ENCODE data around the gene RRM2.
"Not testable (repeated sequence)": the region's sequence is repeated elsewhere in the genome, so short reads cannot be mapped to it uniquely, and the experiment has no call there.

Gene RRM2

DNA sequence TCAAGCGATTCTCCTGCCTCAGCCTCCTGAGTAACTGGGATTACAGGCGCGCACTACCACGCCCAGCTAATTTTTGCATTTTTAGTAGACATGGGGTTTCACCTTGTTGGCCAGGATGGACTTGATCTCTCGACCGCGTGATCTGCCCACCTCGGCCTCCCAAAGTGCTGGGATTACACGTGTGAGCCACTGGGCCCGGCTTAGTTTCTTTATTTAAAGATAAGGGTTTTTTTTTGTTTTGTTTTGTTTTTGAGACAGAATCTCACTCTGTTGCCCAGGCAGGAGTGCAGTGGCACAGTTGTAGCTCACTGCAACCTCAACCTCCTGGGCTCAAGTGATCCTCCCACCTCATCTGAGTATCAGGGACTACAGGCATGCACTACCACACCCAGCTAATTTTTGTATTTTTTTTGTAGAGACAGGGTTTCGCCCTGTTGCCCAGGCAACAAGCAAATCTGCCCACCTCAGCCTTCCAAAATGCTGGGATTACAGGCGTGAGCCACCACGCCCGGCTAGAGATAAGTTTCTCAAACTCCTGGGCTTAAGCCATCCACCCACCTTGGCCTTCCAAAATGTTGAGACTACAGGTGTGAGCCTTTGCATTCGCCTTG is 24.6 kb downstream of the RRM2 start:
- H4K5ac ChIP-seq (ENCODE audit: low read length); H2BK5ac ChIP-seq (ENCODE audit: low read length); H3K56ac ChIP-seq (ENCODE audit: low read length); H3K18ac ChIP-seq (ENCODE audit: low read length); H2BK120ac ChIP-seq (ENCODE audit: low read depth, low read length); H2AK5ac ChIP-seq (ENCODE audit: low read length); H3K4me2 ChIP-seq (ENCODE audit: low read length); H3K27ac ChIP-seq (ENCODE audit: low read depth, low read length); H3K27me3 ChIP-seq (ENCODE audit: insufficient read depth, low read length, poor library complexity); H3K79me2 ChIP-seq (ENCODE audit: control insufficient read depth, insufficient read depth, low read length); H3K36me3 ChIP-seq (ENCODE audit: control insufficient read depth, insufficient read depth, low read length); H3K23ac ChIP-seq (ENCODE audit: low read length); H2BK15ac ChIP-seq (replicated peaks; ENCODE audit: low read depth); H3K9ac ChIP-seq (ENCODE audit: low read length); H3K79me1 ChIP-seq (ENCODE audit: low read length); H3K4me3 ChIP-seq (ENCODE audit: low read length); H3K4ac ChIP-seq (ENCODE audit: low read depth, low read length); H3K4me1 ChIP-seq (ENCODE audit: control insufficient read depth, low read depth, low read length); H4K8ac ChIP-seq (ENCODE audit: low read depth, low read length); DNase-seq: not testable (repeated sequence)
- WGBS (ENCODE audit: extremely low coverage, insufficient coverage, low lambda C conversion rate), result no CpG with 5 or more reads among the region's 15 CpGs

DNA sequence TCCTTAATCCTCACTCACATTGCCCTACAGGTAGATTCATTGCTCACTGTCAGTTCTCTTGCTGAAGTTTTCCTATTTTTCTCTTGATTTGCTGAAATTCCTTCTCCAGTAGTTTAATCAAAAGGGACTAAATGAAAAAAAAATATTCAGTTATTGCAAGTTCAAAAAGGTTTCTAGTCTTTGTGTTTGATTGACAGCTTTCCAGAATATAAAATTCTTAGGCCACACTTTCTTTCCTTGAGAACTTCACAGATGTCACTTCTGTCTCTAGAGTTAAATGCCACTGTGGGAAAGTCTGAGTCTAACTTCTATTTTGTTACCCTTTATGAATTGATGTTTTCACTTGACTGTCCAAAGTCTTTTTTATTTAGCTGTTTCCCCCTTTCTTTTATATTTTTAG is 25.7 kb downstream of the RRM2 start:
- no peak overlapping the region for H3K23ac ChIP-seq (ENCODE audit: low read length)
- no peaks in the 10 kb centered on the region for H3K36me3 ChIP-seq (ENCODE audit: control insufficient read depth, insufficient read depth, low read length)
- H3K27me3 ChIP-seq (ENCODE audit: insufficient read depth, low read length, poor library complexity), result no peaks in the 10 kb centered on the region
- H3K27ac ChIP-seq (ENCODE audit: low read depth, low read length), result no peak overlapping the region
- H3K4me1 ChIP-seq (ENCODE audit: control insufficient read depth, low read depth, low read length), result no peaks in the 10 kb centered on the region
- no peak overlapping the region for H3K4me3 ChIP-seq (ENCODE audit: low read length)
- no peak overlapping the region for H3K56ac ChIP-seq (ENCODE audit: low read length)
- H3K4me2 ChIP-seq (ENCODE audit: low read length), result no peak overlapping the region
- no peak overlapping the region for H3K9ac ChIP-seq (ENCODE audit: low read length)
- H3K18ac ChIP-seq (ENCODE audit: low read length), result no peak overlapping the region
- no peaks in the 10 kb centered on the region for H3K79me2 ChIP-seq (ENCODE audit: control insufficient read depth, insufficient read depth, low read length)
- no peak overlapping the region for H2BK120ac ChIP-seq (ENCODE audit: low read depth, low read length)
- no peak overlapping the region for H2BK15ac ChIP-seq (replicated peaks; ENCODE audit: low read depth)
- H4K5ac ChIP-seq (ENCODE audit: low read length), result no peak overlapping the region
- no peak for DNase-seq
- H3K4ac ChIP-seq (ENCODE audit: low read depth, low read length), result no peak overlapping the region
- H2BK5ac ChIP-seq (ENCODE audit: low read length), result no peak overlapping the region
- H3K79me1 ChIP-seq (ENCODE audit: low read length), result no peaks in the 10 kb centered on the region
- no peak overlapping the region for H2AK5ac ChIP-seq (ENCODE audit: low read length)
- no peak overlapping the region for H4K8ac ChIP-seq (ENCODE audit: low read depth, low read length)

DNA sequence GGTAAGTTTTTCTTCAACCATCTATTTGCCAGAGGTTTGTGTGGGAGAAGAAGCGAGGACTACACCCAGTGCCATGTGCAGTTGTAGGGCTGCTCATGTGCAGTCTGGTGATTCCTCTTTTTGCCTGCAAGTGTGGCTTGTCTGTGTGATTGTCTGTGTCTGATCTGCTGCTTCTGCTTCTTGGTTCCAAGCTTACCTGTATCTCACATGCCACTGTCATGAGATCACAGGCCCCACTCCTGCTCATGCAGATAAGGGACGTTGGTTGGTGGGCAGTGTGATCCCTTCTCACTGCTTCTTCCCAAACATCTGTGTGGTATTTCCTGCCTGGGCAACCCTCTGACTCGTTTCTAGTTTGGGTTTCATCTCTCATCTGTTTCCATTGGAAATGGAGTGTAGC is 27.1 kb downstream of the RRM2 start:
- H3K18ac ChIP-seq (ENCODE audit: low read length), result no peak overlapping the region
- H3K23ac ChIP-seq (ENCODE audit: low read length), result no peak overlapping the region
- no peak overlapping the region for H3K4me3 ChIP-seq (ENCODE audit: low read length)
- no peaks in the 10 kb centered on the region for H3K4me1 ChIP-seq (ENCODE audit: control insufficient read depth, low read depth, low read length)
- no peak overlapping the region for H3K27ac ChIP-seq (ENCODE audit: low read depth, low read length)
- H3K4me2 ChIP-seq (ENCODE audit: low read length), result no peak overlapping the region
- H3K79me1 ChIP-seq (ENCODE audit: low read length), result no peaks in the 10 kb centered on the region
- DNase-seq, result peak; percentile 60
- no peak overlapping the region for H3K9ac ChIP-seq (ENCODE audit: low read length)
- no peak overlapping the region for H2AK5ac ChIP-seq (ENCODE audit: low read length)
- no CpG with 5 or more reads among the region's 3 CpGs for WGBS (ENCODE audit: extremely low coverage, insufficient coverage, low lambda C conversion rate)
- no peak overlapping the region for H3K4ac ChIP-seq (ENCODE audit: low read depth, low read length)
- H3K56ac ChIP-seq (ENCODE audit: low read length), result no peak overlapping the region
- H4K8ac ChIP-seq (ENCODE audit: low read depth, low read length), result no peak overlapping the region
- no peaks in the 10 kb centered on the region for H3K36me3 ChIP-seq (ENCODE audit: control insufficient read depth, insufficient read depth, low read length)
- H4K5ac ChIP-seq (ENCODE audit: low read length), result no peak overlapping the region
- H2BK120ac ChIP-seq (ENCODE audit: low read depth, low read length), result no peak overlapping the region
- H3K79me2 ChIP-seq (ENCODE audit: control insufficient read depth, insufficient read depth, low read length), result no peaks in the 10 kb centered on the region
- H2BK15ac ChIP-seq (replicated peaks; ENCODE audit: low read depth), result no peak overlapping the region
- no peak overlapping the region for H2BK5ac ChIP-seq (ENCODE audit: low read length)
- H3K27me3 ChIP-seq (ENCODE audit: insufficient read depth, low read length, poor library complexity), result no peaks in the 10 kb centered on the region

DNA sequence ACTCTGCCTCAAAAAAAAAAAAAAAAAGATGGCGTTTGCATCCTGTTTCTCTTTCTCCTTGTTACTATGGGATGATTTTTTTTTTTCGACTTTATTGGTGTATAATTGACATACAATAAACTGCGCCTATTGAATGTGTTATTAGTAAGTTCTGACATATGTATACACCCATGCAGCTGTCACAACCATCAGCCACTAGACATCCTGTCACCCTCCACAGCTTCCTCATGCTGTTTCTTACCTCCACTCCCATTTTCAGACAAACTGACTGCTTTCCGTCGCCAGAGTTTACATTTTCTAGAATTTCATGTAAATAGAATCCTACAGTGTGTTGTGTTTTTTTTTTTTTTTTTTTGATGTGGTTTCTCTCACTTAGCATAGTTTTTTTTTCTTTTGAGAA is 27.9 kb downstream of the RRM2 start:
- H3K56ac ChIP-seq (ENCODE audit: low read length), result no peak overlapping the region
- WGBS (ENCODE audit: extremely low coverage, insufficient coverage, low lambda C conversion rate), result no CpG with 5 or more reads among the region's 5 CpGs
- H3K9ac ChIP-seq (ENCODE audit: low read length), result no peak overlapping the region
- no peak overlapping the region for H2BK15ac ChIP-seq (replicated peaks; ENCODE audit: low read depth)
- H3K36me3 ChIP-seq (ENCODE audit: control insufficient read depth, insufficient read depth, low read length), result no peaks in the 10 kb centered on the region
- H3K79me1 ChIP-seq (ENCODE audit: low read length), result no peaks in the 10 kb centered on the region
- no peaks in the 10 kb centered on the region for H3K4me1 ChIP-seq (ENCODE audit: control insufficient read depth, low read depth, low read length)
- H3K4ac ChIP-seq (ENCODE audit: low read depth, low read length), result no peak overlapping the region
- H3K79me2 ChIP-seq (ENCODE audit: control insufficient read depth, insufficient read depth, low read length), result no peaks in the 10 kb centered on the region
- H3K18ac ChIP-seq (ENCODE audit: low read length), result no peak overlapping the region
- no peak overlapping the region for H3K4me3 ChIP-seq (ENCODE audit: low read length)
- H2AK5ac ChIP-seq (ENCODE audit: low read length), result no peak overlapping the region
- no peak overlapping the region for H3K27ac ChIP-seq (ENCODE audit: low read depth, low read length)
- no peak overlapping the region for H3K23ac ChIP-seq (ENCODE audit: low read length)
- DNase-seq, result no peak
- no peaks in the 10 kb centered on the region for H3K27me3 ChIP-seq (ENCODE audit: insufficient read depth, low read length, poor library complexity)
- no peak overlapping the region for H2BK5ac ChIP-seq (ENCODE audit: low read length)
- H3K4me2 ChIP-seq (ENCODE audit: low read length), result no peak overlapping the region
- no peak overlapping the region for H4K8ac ChIP-seq (ENCODE audit: low read depth, low read length)
- H2BK120ac ChIP-seq (ENCODE audit: low read depth, low read length), result no peak overlapping the region
- no peak overlapping the region for H4K5ac ChIP-seq (ENCODE audit: low read length)

DNA sequence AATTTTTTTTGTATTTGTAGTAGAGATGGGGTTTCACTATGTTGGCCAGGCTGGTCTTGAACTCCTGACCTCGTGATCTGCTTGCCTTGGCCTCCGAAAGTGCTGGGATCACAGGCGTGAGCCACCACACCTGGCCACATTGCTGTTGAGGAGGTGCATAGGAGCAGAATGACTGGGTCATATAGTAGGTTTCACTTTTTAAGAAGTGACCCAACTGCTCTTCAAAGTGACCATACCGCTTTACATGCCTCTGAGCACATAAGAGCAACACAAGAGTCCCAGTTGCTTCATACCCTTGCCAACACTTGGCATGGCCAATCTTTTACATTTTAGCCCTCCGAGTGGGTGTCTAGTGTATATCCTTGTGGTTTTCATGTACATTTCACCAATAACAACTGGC is 28.9 kb downstream of the RRM2 start:
- no peak overlapping the region for H3K18ac ChIP-seq (ENCODE audit: low read length)
- no peak overlapping the region for H2AK5ac ChIP-seq (ENCODE audit: low read length)
- no peak overlapping the region for H3K56ac ChIP-seq (ENCODE audit: low read length)
- no peaks in the 10 kb centered on the region for H3K36me3 ChIP-seq (ENCODE audit: control insufficient read depth, insufficient read depth, low read length)
- H3K4me3 ChIP-seq (ENCODE audit: low read length), result no peak overlapping the region
- no peak overlapping the region for H4K5ac ChIP-seq (ENCODE audit: low read length)
- H3K4me2 ChIP-seq (ENCODE audit: low read length), result no peak overlapping the region
- WGBS (ENCODE audit: extremely low coverage, insufficient coverage, low lambda C conversion rate), result no CpG with 5 or more reads among the region's 5 CpGs
- no peak overlapping the region for H2BK120ac ChIP-seq (ENCODE audit: low read depth, low read length)
- H3K27ac ChIP-seq (ENCODE audit: low read depth, low read length), result no peak overlapping the region
- no peaks in the 10 kb centered on the region for H3K79me2 ChIP-seq (ENCODE audit: control insufficient read depth, insufficient read depth, low read length)
- DNase-seq, result no peak
- H3K23ac ChIP-seq (ENCODE audit: low read length), result no peak overlapping the region
- no peak overlapping the region for H3K4ac ChIP-seq (ENCODE audit: low read depth, low read length)
- no peak overlapping the region for H4K8ac ChIP-seq (ENCODE audit: low read depth, low read length)
- no peaks in the 10 kb centered on the region for H3K4me1 ChIP-seq (ENCODE audit: control insufficient read depth, low read depth, low read length)
- H3K27me3 ChIP-seq (ENCODE audit: insufficient read depth, low read length, poor library complexity), result no peaks in the 10 kb centered on the region
- no peak overlapping the region for H3K9ac ChIP-seq (ENCODE audit: low read length)
- no peaks in the 10 kb centered on the region for H3K79me1 ChIP-seq (ENCODE audit: low read length)
- H2BK15ac ChIP-seq (replicated peaks; ENCODE audit: low read depth), result no peak overlapping the region
- H2BK5ac ChIP-seq (ENCODE audit: low read length), result no peak overlapping the region

DNA sequence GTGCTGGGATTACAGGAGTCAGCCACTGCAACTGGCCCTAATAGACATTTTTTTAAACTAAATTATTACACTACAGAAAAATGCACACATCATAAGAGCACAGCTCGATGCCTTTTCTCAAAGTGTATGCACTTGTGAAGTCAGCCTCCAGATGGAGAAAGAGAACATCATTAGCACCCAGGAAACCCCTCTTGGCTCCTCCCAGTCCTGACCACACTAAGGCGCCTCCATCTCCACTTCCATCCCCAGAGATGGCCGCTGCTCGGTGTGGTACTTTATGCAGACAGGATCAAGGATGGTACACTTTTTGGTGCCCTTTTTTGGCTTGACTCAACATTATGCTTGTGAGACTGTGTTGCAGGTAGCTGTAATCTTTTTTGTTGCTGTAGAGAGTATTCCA is 34.8 kb downstream of the RRM2 start:
- no peak overlapping the region for H3K56ac ChIP-seq (ENCODE audit: low read length)
- no CpG with 5 or more reads among the region's 4 CpGs for WGBS (ENCODE audit: extremely low coverage, insufficient coverage, low lambda C conversion rate)
- H2BK5ac ChIP-seq (ENCODE audit: low read length), result no peak overlapping the region

More for the DNA sequence above, 34.8 kb downstream of the RRM2 start:
- Histone ChIP-seq H2AK5ac (ENCODE audit: low read length) (no peak overlapping the region), H3K23ac (ENCODE audit: low read length) (no peak overlapping the region), H3K4me3 (ENCODE audit: low read length) (no peak overlapping the region), H3K36me3 (ENCODE audit: control insufficient read depth, insufficient read depth, low read length) (no peaks in the 10 kb centered on the region), H3K27ac (ENCODE audit: low read depth, low read length) (no peak overlapping the region), H3K27me3 (ENCODE audit: insufficient read depth, low read length, poor library complexity) (no peaks in the 10 kb centered on the region), H2BK15ac (replicated peaks; ENCODE audit: low read depth) (no peak overlapping the region), H3K18ac (ENCODE audit: low read length) (no peak overlapping the region), H4K5ac (ENCODE audit: low read length) (no peak overlapping the region), H3K4ac (ENCODE audit: low read depth, low read length) (no peak overlapping the region), H3K79me1 (ENCODE audit: low read length) (no peaks in the 10 kb centered on the region), H2BK120ac (ENCODE audit: low read depth, low read length) (no peak overlapping the region), H4K8ac (ENCODE audit: low read depth, low read length) (no peak overlapping the region), H3K4me2 (ENCODE audit: low read length) (no peak overlapping the region), H3K79me2 (ENCODE audit: control insufficient read depth, insufficient read depth, low read length) (no peaks in the 10 kb centered on the region), H3K9ac (ENCODE audit: low read length) (no peak overlapping the region), H3K4me1 (ENCODE audit: control insufficient read depth, low read depth, low read length) (no peaks in the 10 kb centered on the region)
- DNase-seq, result no peak
